SH-SY5Y (cell line): Measurements from ENCODE around the gene NIM1K.

Source experiments
- GATA2 ChIP-seq: IDR thresholded peaks from 2 replicates; pipeline ENCODE4 v1.6.1; 2011; ENCODE audit warnings: mild to moderate bottlenecking, low read depth, low read length
- GATA3 ChIP-seq: IDR thresholded peaks from 2 replicates; pipeline ENCODE4 v1.6.1; 2011; ENCODE audit warnings: low read depth, mild to moderate bottlenecking, low read length, moderate library complexity

GRCh38 chr5:43273552-43273951, 81.5 kb downstream of the NIM1K start:
- no peak for TF ChIP-seq GATA2
- TF ChIP-seq GATA3, result no peak
